AG04450 (cell line): ENCODE data around the gene MMP28. TPM values are rescaled to one million over a fixed set of nuclear protein-coding genes. Genes with fewer than 3 reads are reported as not detected.

Experiments
- CTCF ChIA-PET: fragments of 300-600, 350-600 bp; formaldehyde crosslinking; extraction: SDS; loops from one replicate; lab custom pipeline; 2022; ENCODE audit warnings: antibody characterized with exemption, inconsistent platforms; lab: Charles Lee
- POLR2A ChIA-PET: fragments of 350-600 bp; formaldehyde crosslinking; extraction: SDS; loops from one replicate; lab custom pipeline; 2021; ENCODE audit warnings: antibody characterized with exemption, inconsistent platforms; lab: Yijun Ruan, JAX
- DNase-seq: peaks from one replicate; pipeline ENCODE4 v3.0.0-alpha.2; 2011; ENCODE audit warnings: low read depth, low spot score
- H3K27ac ChIP-seq: one replicate; pipeline ENCODE4 v1.5.1; 2012; ENCODE audit warnings: low read depth, low read length, control low read depth
- H3K27me3 ChIP-seq: one replicate; pipeline ENCODE4 v1.6.0; 2012; ENCODE audit warnings: low read length; ENCODE audit not compliant: control insufficient read depth, insufficient read depth
- H3K4me3 ChIP-seq: 2 replicates; pipeline ENCODE4 v1.5.1; 2011; ENCODE audit warnings: mild to moderate bottlenecking, low read depth, low read length, control low read depth
- H3K9me3 ChIP-seq: 2 replicates; pipeline ENCODE4 v1.5.1; 2012; ENCODE audit warnings: low read length; ENCODE audit not compliant: control insufficient read depth, insufficient read depth
- polyA plus RNA-seq: library from polyadenylated mRNA; depleted of rRNA; stranded (reverse); fragments of >200 nt; gene quantifications from 2 replicates; pipeline ENCODE4 v1.2.3, GENCODE V29; 2011
- TF ChIP-seq, protein P1 (sequence below): IDR thresholded peaks from 2 replicates; pipeline ENCODE4 v1.5.1; 2011; ENCODE audit warnings: low read depth, low read length, control low read depth, inconsistent platforms

MMP28 gene
- polyA plus RNA-seq, 1 experiment, result 0.17 TPM

DNA sequence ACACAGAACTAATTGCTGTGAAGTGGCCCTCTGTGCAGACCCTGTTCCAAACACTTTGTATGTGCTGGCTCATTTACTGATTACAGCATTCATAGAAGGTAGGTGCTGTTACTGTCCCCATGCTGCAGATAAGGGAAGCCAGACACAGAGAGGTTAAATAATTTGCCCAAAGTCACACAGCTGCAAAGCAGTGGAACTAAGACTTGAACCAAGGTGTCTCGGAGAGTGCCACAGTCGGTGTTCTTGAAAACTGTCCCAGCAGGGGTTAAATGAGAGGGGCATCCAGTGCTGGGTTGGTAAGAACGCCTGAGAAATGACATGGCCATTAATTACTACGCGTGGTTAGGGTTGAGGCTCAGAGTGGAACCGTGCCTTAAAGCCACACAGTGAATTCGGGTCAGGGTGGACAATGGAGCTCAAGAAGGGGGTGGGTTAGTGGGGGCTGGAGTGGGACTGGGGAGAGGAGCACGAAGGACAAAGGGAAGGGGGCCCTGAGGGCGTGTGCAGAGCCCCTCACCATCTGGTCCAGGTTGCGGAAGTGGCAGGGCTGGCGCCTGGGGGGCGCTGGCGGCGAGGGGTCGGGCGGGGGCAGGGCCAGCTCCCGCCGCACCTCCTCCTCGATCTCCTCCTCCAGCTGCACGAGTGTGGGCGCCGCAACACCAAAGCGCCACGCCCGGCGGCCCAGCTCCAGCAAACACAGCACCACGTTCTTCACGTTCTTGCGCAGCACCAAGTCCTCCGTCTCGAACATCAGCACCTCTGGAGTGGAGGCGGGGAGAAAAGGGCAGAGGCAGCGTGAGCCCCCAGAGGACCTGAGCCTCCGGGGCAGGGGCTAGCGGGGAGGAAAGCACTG, 45.7 kb downstream of the MMP28 start:
- no peaks in the 10 kb centered on the region; the same call in 1 of the 2 replicates for H3K9me3 ChIP-seq
- no peak overlapping the region for H3K27ac ChIP-seq
- POLR2A ChIA-PET, result interaction anchor here (1.3 kb wide), 1 partner anchor 59 kb away, joined by 3 read pairs; the partner anchor contains the start of gene TAF15
- CTCF ChIA-PET, result interaction anchor here (0.7 to 9.3 kb wide), 10 partner anchors 14 to 438 kb away, joined by 3 to 357 read pairs (median 8); no protein-coding TSS in a partner anchor
- 0 out of 2 replicates have a peak overlapping the region, but pooled peaks have one; percentile 7 for H3K4me3 ChIP-seq
- TF ChIP-seq, protein P1, sequence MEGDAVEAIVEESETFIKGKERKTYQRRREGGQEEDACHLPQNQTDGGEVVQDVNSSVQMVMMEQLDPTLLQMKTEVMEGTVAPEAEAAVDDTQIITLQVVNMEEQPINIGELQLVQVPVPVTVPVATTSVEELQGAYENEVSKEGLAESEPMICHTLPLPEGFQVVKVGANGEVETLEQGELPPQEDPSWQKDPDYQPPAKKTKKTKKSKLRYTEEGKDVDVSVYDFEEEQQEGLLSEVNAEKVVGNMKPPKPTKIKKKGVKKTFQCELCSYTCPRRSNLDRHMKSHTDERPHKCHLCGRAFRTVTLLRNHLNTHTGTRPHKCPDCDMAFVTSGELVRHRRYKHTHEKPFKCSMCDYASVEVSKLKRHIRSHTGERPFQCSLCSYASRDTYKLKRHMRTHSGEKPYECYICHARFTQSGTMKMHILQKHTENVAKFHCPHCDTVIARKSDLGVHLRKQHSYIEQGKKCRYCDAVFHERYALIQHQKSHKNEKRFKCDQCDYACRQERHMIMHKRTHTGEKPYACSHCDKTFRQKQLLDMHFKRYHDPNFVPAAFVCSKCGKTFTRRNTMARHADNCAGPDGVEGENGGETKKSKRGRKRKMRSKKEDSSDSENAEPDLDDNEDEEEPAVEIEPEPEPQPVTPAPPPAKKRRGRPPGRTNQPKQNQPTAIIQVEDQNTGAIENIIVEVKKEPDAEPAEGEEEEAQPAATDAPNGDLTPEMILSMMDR, result no peak
- no peak for DNase-seq
- H3K27me3 ChIP-seq, result peaks cover 40% of the 10 kb centered on the region

DNA sequence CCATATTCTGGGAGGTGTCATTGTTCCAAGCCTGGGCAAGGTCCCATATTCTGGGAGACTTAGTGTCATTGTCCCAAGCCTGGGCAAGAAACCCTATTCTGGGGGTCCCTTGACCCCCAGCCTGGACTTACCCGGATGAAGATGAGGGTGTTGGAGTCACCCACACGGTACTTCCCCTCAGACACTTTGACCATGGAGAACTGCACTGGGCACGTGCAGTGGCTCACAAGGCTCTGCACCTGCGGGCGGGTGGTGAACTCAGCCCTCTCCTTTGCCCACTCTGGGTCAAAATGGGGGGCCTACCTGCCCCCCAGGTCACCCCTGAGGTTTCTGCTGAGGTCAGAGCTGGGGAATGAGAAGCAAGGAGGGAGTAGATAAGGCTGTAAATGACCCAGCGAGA, 46.5 kb downstream of the MMP28 start:
- H3K27me3 ChIP-seq, result peaks cover 44% of the 10 kb centered on the region
- DNase-seq, result no peak
- no peak overlapping the region for H3K27ac ChIP-seq
- ChIA-PET CTCF (interaction anchor here (0.7 to 9.3 kb wide), 18 partner anchors 8 to 437 kb away, joined by 3 to 357 read pairs (median 8); partner anchors contain the start of gene RASL10B), POLR2A (no interaction called here)
- H3K4me3 ChIP-seq, result no peak overlapping the region
- TF ChIP-seq, protein P1, result no peak
- no peaks in the 10 kb centered on the region; the same call in 1 of the 2 replicates for H3K9me3 ChIP-seq

DNA sequence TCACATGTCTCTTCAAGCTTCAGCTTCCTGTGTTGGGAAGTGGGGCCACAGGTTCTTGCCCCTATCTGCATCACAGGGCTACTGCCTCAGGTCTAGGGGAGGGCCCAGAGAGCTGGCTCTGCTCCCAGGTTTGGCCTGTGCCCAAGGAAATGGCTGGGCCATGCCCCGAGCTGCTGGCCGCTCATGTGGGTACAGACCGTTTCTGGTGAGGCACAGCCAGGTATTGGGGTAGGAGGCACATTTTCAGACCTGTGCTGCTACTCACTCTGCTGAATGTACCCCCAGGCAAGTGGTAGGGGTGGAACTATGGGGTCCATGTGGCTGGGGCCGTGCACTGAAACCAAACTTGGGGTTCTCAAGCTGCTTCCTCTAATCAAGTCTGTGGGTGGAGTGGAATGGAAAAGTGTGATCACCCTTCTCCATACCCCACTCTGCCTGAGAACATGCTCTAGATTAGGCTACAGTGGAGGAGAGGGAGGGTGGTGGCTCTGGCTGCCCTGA, 47.0 kb downstream of the MMP28 start:
- ChIA-PET POLR2A (no interaction called here), CTCF (interaction anchor here (0.7 to 9.3 kb wide), 32 partner anchors 8 to 466 kb away, joined by 3 to 357 read pairs (median 8); partner anchors contain the start of genes C17orf50 and RASL10B)
- Histone ChIP-seq H3K27ac (no peak overlapping the region), H3K9me3 (no peaks in the 10 kb centered on the region; the same call in 1 of the 2 replicates), H3K4me3 (no peak overlapping the region), H3K27me3 (peaks cover 46% of the 10 kb centered on the region)
- DNase-seq, result no peak
- TF ChIP-seq, protein P1, result no peak

DNA sequence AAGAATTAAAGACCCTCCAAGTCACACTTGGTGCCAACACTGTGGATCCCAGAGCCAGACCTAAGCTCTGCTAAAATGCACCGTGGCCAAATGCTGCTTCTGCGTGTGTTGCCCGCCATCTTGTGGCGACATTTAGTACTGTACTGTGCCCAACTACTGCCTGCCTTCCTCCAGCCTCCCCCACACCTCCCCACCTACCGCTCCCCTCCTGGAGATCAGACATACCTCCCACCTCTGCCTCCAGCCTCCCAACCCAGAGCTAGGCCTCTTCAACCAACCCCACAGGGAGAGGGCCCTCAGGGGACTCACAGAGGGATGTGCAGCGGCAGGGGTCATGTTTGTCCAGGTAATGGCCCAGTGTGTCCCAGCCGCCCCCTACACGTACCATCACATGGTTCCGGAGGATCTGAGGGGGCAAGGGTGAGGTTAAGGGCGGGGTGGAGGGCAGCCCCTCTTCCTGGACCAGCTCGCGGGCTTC, 47.9 kb downstream of the MMP28 start:
- CTCF ChIA-PET, result interaction anchor here (0.5 to 9.3 kb wide), 71 partner anchors 9 to 1130 kb away, joined by 3 to 357 read pairs (median 5); partner anchors contain the start of genes C17orf50, PEX12, RASL10B and SLFN11
- no peaks in the 10 kb centered on the region; the same call in 1 of the 2 replicates for H3K9me3 ChIP-seq
- TF ChIP-seq, protein P1, result peak; percentile 83

More for the DNA sequence above, 47.9 kb downstream of the MMP28 start:
- H3K27ac ChIP-seq, result no peak overlapping the region
- peaks cover 53% of the 10 kb centered on the region for H3K27me3 ChIP-seq
- no peak overlapping the region for H3K4me3 ChIP-seq
- DNase-seq, result peak; percentile 55
- POLR2A ChIA-PET, result interaction anchor here (0.6 kb wide), 1 partner anchor 135 kb away, joined by 3 read pairs; no protein-coding TSS in a partner anchor
